Measurements from ENCODE around the gene DOCK8. TPM values are rescaled to one million over a fixed set of nuclear protein-coding genes. Genes with fewer than 3 reads are reported as not detected.

Gene DOCK8
- total RNA-seq, 1 donor: 80.8 TPM

DNA sequence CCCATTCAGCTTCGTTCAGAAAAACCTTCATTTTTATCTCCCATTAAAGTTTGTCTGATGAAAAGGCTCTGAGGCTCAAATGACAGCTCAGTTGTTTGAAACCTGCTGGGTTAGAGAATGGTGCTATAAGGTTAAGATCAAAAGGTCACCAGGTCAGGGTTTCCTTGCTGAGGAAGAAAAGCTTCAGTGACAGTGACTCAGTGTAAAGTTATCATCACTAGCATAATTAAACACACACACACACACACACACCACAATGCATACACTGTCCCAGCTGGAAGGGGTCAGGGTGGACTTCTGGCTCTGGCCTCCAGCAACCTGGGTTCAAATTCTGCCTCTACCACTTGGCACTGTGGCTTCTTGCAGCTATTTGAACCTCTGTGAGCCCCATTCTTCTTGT lies 281.1 kb downstream of the DOCK8 start:
- no peaks in the 10 kb centered on the region for H3K4me1 ChIP-seq (ENCODE audit: insufficient read depth, low read length)
- no peaks in the 10 kb centered on the region for H3K9me3 ChIP-seq (ENCODE audit: low read depth, low read length)
- no peak overlapping the region for H3K4me3 ChIP-seq (ENCODE audit: low read length)

DNA sequence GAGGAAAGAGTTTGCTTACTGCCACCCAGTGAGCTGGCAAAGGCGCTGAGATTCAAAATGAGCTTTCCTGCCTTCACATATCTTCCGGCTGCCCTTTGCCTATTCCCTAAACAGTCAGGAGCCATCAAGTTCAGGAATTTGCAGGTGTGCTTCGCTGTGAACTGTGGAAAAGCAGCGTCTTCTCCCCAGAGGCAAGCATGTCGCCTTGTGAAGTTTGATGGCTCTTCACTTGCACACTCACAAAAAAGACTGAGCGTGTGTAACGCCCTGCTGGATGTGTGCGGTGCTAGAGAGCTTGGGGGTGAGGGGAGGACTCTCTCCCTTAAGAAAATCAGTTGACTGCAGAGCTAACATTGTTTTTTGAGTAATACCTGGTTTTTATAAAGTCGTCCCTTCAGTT lies 288.7 kb downstream of the DOCK8 start:
- H3K9me3 ChIP-seq (ENCODE audit: low read depth, low read length): no peaks in the 10 kb centered on the region
- peaks cover 17% of the 10 kb centered on the region for H3K4me1 ChIP-seq (ENCODE audit: insufficient read depth, low read length)
- H3K27me3 ChIP-seq (ENCODE audit: insufficient read depth, low read length): peaks cover 43% of the 10 kb centered on the region
- H3K4me3 ChIP-seq (ENCODE audit: low read length): no peak overlapping the region

More for the DNA sequence above, 281.1 kb downstream of the DOCK8 start:
- H3K27me3 ChIP-seq (ENCODE audit: insufficient read depth, low read length): peaks cover 14% of the 10 kb centered on the region

DNA sequence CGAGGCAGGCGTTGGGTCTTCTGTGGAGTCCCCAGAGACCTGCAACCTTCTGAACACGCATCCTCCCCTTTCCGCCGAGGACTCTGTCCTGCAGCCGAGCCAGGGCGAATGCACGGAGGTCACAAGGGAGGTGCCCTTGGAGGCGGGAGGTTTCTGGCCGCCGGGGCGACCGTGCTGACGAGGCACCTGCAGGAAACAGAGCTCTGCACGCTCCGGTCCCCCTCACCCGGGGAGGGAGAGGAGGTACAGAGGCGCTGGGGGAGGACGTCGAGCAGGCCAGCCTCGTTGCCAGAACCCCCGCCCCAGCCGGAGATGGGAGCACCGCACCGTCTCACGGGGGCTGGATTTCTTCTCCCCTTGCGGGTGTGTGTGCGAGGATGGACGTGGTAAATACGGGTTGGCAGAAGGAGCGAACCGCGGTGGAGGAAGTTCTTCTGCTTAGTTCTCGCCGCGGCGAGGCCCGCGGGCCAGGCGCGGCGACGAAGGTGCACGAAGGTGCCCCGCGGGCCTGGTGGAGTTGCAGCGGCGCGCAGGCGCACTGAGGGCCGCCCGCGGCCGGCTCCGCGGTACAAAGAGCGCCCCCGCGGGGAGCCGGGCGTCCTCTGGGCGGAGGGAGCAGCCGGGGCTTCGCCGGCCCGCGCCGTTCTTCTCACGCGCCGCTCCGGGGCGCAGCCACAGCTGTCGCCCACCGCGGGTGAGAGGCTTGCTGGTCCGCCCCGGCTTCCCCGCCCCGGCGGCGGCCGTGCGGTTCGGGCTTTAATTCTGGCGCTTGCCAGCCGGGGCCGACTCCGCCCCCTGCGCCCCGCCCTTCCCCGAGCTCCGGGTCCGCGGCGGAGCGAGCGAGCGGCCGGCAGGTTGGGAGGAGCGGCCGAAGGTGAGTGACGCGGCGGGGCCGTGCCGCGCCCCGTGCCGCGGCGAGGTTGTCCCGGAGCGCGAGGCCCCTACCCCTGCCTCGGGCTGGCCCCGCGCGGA lies 289.5 kb downstream of the DOCK8 start, which contains the start of gene KANK1:
Gene KANK1 (plus strand): TSS at position 815 of the 972 bp plus-strand sequence.
- peaks cover 17% of the 10 kb centered on the region for H3K4me1 ChIP-seq (ENCODE audit: insufficient read depth, low read length)
- peak within 1 kb of the TSS; percentile 50 for H3K4me3 ChIP-seq (ENCODE audit: low read length)
- no peaks in the 10 kb centered on the region for H3K9me3 ChIP-seq (ENCODE audit: low read depth, low read length)
- H3K27me3 ChIP-seq (ENCODE audit: insufficient read depth, low read length): peaks cover 41% of the 10 kb centered on the region

DNA sequence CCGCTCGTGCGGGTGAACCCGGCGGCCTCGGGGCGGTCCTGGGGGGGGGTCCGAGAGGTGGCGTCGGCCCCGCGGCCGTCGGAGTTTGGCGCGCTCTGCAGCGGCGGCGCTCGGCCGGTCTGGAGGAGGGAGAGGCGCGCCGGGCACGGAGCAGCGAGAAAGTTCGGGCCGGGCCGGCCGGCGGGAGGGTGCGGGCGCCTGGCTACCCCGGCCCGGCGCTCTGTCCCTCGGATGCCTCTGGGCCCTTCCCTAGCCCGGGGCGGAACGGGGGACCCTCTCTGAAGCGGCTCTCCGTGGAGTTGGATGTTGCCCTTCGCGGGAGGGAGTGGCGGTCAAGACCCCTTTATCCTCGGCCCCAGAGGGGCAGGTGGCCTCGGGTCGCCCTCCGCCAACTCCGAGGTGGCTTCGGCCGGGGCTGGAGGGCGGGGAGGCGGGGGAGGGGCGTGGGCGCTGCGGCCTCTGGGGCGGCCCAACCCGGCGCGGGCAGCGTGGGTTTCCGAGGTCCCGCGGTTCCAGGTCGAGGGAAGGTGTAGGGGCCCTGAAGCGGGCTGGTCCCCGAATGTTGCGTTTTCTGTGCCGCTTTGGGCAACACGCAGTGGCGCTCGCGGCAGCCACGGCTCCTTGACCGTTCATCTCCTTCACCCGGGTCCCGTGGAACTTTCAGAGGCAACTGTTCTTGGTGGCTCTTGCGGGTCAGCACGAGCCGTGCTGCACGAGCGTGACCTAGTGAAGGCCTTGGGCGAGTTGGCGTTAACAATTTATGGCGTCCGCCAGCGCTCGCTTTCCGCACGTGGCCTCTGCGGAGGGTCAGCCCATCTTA lies 290.5 kb downstream of the DOCK8 start:
- Histone ChIP-seq H3K4me1 (ENCODE audit: insufficient read depth, low read length) (peaks cover 17% of the 10 kb centered on the region), H3K27me3 (ENCODE audit: insufficient read depth, low read length) (peaks cover 37% of the 10 kb centered on the region), H3K9me3 (ENCODE audit: low read depth, low read length) (no peaks in the 10 kb centered on the region), H3K4me3 (ENCODE audit: low read length) (peak overlapping the region; percentile 50)

GRCh38 chr9:505741-506059 lies 291.0 kb downstream of the DOCK8 start:
- H3K9me3 ChIP-seq (ENCODE audit: low read depth, low read length): no peaks in the 10 kb centered on the region
- H3K4me3 ChIP-seq (ENCODE audit: low read length): no peak overlapping the region
- peaks cover 34% of the 10 kb centered on the region for H3K27me3 ChIP-seq (ENCODE audit: insufficient read depth, low read length)
- H3K4me1 ChIP-seq (ENCODE audit: insufficient read depth, low read length): peaks cover 17% of the 10 kb centered on the region

DNA sequence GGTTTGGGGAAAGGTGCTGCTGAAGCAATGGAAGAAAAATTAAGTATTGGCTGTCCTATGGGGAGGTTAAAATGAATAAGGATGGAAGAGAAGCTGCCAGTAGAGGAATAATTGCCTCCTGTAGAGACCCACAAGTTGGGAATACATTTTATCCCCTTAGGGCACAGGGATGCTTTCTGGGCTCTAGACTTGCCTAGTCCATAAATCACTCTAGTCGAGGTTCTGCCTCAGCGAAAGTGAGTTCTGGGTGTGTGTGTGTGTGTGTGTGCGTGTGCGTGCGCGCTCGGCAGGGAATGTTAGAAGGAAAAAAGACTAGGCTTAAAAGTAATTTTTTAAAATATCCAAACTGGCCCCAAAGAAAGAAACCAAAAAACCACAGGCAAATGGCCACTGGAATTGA lies 291.6 kb downstream of the DOCK8 start:
- peaks cover 30% of the 10 kb centered on the region for H3K27me3 ChIP-seq (ENCODE audit: insufficient read depth, low read length)
- peaks cover 17% of the 10 kb centered on the region for H3K4me1 ChIP-seq (ENCODE audit: insufficient read depth, low read length)
- no peaks in the 10 kb centered on the region for H3K9me3 ChIP-seq (ENCODE audit: low read depth, low read length)
- H3K4me3 ChIP-seq (ENCODE audit: low read length): no peak overlapping the region

GRCh38 chr9:511861-512260 lies 297.2 kb downstream of the DOCK8 start:
- Histone ChIP-seq H3K27me3 (ENCODE audit: insufficient read depth, low read length) (no peaks in the 10 kb centered on the region), H3K4me1 (ENCODE audit: insufficient read depth, low read length) (no peaks in the 10 kb centered on the region), H3K4me3 (ENCODE audit: low read length) (no peak overlapping the region), H3K9me3 (ENCODE audit: low read depth, low read length) (no peaks in the 10 kb centered on the region)

- H3K4me3 ChIP-seq (ENCODE audit: low read length): no peak overlapping the region
- H3K4me1 ChIP-seq (ENCODE audit: insufficient read depth, low read length): no peaks in the 10 kb centered on the region
- H3K27me3 ChIP-seq (ENCODE audit: insufficient read depth, low read length): no peaks in the 10 kb centered on the region
- H3K9me3 ChIP-seq (ENCODE audit: low read depth, low read length): no peaks in the 10 kb centered on the region
Observed at GRCh38 chr9:512555-513272, 298.0 kb downstream of the DOCK8 start.

Other genes with a start within 250 kb of the DOCK8 start
- gene WASHC1, start 185.4 kb upstream of the DOCK8 start, total RNA-seq: 2.8 TPM
- not detected for gene FOXD4, start 96.4 kb upstream of the DOCK8 start, total RNA-seq
- 27.4 TPM for gene ZNG1A, start 35.8 kb upstream of the DOCK8 start, total RNA-seq